HepG2 (cell line): ENCODE measurements around the gene DNASE2B.

ENCODE experiments used
- NFIC ChIP-seq: IDR thresholded peaks from 2 replicates; pipeline ENCODE4 v1.6.1; 2012; ENCODE audit warnings: mild to moderate bottlenecking, low read length, inconsistent platforms
- TF ChIP-seq, protein P1 (sequence below): sonication (generic); formaldehyde crosslinking; IDR thresholded peaks from 2 replicates; pipeline ENCODE4 v1.4.0; 2020; ENCODE audit warnings: mild to moderate bottlenecking, missing genetic modification reagents
- TF ChIP-seq, protein P2 (sequence below): sonication (generic); formaldehyde crosslinking; IDR thresholded peaks from 2 replicates; pipeline ENCODE4 v1.8.0; 2022; ENCODE audit warnings: mild to moderate bottlenecking, missing genetic modification reagents; ENCODE audit not compliant: insufficient replicate concordance
- TF ChIP-seq, protein P3 (sequence below): IDR thresholded peaks from 2 replicates; pipeline ENCODE4 v1.6.1; 2012; ENCODE audit warnings: inconsistent platforms

DNA sequence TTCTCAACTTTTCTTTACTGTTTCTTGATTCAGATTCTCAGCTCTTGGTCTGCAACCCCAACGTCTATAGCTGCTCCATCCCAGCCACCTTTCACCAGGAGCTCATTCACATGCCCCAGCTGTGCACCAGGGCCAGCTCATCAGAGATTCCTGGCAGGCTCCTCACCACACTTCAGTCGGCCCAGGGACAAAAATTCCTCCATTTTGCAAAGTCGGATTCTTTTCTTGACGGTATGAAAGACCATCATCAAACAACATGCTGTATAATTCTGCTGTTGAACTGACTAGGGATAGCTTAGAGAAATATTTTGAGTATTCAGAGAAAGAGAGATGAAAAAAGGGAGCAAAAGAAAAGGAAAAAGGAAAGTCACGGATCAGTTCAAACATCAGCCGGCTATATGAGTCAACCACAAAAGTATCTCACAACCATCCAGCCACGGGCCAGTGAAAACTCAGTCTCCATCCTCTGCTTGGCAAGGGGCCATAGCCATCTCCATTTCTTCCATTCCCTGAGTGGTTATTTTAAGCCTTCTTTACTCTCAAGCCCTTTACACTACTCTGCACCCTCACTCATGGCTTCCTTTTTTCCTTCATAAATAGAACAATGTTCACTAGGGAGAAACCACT, 14.1 kb downstream of the DNASE2B start:
- TF ChIP-seq, protein P1, sequence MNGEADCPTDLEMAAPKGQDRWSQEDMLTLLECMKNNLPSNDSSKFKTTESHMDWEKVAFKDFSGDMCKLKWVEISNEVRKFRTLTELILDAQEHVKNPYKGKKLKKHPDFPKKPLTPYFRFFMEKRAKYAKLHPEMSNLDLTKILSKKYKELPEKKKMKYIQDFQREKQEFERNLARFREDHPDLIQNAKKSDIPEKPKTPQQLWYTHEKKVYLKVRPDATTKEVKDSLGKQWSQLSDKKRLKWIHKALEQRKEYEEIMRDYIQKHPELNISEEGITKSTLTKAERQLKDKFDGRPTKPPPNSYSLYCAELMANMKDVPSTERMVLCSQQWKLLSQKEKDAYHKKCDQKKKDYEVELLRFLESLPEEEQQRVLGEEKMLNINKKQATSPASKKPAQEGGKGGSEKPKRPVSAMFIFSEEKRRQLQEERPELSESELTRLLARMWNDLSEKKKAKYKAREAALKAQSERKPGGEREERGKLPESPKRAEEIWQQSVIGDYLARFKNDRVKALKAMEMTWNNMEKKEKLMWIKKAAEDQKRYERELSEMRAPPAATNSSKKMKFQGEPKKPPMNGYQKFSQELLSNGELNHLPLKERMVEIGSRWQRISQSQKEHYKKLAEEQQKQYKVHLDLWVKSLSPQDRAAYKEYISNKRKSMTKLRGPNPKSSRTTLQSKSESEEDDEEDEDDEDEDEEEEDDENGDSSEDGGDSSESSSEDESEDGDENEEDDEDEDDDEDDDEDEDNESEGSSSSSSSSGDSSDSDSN (CRISPR knock-in tag): no peak
- TF ChIP-seq, protein P2, sequence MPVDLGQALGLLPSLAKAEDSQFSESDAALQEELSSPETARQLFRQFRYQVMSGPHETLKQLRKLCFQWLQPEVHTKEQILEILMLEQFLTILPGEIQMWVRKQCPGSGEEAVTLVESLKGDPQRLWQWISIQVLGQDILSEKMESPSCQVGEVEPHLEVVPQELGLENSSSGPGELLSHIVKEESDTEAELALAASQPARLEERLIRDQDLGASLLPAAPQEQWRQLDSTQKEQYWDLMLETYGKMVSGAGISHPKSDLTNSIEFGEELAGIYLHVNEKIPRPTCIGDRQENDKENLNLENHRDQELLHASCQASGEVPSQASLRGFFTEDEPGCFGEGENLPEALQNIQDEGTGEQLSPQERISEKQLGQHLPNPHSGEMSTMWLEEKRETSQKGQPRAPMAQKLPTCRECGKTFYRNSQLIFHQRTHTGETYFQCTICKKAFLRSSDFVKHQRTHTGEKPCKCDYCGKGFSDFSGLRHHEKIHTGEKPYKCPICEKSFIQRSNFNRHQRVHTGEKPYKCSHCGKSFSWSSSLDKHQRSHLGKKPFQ: no peak
- TF ChIP-seq, protein P3, sequence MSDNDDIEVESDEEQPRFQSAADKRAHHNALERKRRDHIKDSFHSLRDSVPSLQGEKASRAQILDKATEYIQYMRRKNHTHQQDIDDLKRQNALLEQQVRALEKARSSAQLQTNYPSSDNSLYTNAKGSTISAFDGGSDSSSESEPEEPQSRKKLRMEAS: no peak
- no peak for TF ChIP-seq NFIC
